ENCODE measurements around the gene KLRD1.
"Not testable (repeated sequence)": the region's sequence is repeated elsewhere in the genome, so short reads cannot be mapped to it uniquely, and the experiment has no call there.

Gene KLRD1

DNA sequence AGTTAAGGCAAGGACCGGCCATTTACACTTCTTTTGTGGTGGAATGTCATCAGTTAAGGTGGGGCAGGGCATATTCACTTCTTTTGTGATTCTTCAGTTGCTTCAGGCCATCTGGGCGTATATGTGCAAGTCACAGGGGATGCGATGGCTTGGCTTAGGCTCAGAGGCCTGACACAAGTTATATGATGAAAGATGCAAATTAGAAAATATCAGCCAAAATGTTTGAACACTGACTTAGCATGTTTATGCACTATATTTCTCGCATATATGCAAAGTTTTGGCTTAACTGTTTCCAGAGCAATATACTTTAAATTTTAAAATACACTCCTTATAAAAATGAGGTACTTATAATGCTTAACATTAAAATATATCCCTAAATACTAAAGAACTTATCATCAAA is 30.8 kb downstream of the KLRD1 start:
- DNase-seq (ENCODE audit: low spot score), result not testable (repeated sequence)

GRCh38 chr12:10339053-10339840 is 31.6 kb downstream of the KLRD1 start:
- DNase-seq (ENCODE audit: low spot score), result no peak

DNA sequence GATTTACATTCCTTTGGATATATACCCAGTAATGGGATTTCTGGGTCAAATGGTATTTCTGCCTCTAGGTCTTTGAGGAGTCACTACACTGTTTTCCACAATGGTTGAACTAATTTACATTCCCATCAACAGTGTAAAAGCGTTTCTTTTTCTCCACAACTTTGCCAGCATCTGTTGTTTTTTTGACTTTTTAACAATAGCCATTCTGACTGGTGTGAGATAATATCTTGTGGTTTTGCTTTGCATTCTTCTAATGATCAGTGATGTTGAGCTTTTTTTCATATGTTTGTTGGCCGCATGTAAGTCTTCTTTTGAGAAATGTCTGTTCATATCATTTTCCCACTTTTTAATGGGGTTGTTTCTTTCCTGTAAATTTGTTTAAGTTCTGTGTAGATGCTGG is 33.3 kb downstream of the KLRD1 start:
- not testable (repeated sequence) for DNase-seq (ENCODE audit: low spot score)

- no peak for DNase-seq (ENCODE audit: low spot score)
Observed at GRCh38 chr12:10341892-10342509, 34.3 kb downstream of the KLRD1 start.

DNA sequence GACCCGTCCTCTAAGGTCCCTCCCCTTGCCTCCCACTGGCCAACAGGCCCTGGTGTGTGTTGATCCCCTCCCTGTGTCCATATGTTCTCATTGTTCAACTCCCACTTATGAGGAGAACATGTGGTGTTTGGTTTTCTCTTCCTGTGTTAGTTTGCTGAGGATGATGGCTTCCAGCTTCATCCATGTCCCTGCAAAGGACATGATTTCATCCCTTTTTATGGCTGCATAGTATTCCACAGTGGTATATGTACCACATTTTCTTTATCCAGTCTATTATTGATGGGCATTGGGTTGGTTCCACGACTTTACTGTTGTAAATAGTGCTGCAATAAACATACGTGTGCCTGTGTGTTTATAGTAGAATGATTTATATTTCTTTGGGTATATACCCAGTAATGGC is 43.8 kb downstream of the KLRD1 start:
- not testable (repeated sequence) for DNase-seq (ENCODE audit: low spot score)

DNA sequence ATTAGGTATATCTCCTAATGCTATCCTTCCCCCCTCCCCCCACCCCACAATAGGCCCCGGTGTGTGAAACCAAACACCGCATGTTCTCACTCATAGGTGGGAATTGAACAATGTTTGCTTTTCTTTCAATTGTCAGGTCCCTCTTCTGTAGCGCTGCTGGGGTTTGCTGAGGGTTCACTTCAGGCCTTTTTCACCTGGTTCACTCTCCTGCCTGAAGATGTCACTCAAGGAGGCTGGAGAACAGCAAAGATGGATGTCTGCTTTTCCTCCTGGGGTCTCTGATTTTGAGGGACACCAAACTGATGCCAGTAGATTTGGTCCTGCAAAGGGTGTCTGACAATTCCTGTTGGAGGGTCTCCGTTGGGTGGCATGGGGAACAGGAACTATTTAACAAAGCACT is 46.4 kb downstream of the KLRD1 start:
- no peak for DNase-seq (ENCODE audit: low spot score)

GRCh38 chr12:10354502-10354901 is 46.8 kb downstream of the KLRD1 start:
- DNase-seq (ENCODE audit: low spot score), result no peak

DNA sequence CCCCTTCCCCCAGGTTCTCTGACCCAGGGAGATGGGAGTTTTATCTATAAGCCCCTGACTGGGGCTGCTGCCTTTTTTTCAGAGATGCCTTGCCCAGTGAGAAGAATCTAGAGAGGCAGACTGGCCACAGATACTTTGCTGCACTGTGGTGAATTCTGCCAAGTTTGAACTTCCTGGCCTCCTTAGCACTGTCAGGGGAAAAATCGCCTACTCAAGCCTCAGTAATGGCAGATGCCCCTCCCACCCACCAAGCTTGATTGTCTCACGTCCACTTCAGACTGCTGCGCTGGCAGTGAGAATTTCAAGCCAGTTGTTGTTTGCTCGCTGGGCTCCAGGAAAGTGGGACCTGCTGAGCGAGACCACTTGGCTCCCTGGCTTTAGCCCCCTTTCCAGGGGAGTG is 50.5 kb downstream of the KLRD1 start:
- DNase-seq (ENCODE audit: low spot score), result no peak

DNA sequence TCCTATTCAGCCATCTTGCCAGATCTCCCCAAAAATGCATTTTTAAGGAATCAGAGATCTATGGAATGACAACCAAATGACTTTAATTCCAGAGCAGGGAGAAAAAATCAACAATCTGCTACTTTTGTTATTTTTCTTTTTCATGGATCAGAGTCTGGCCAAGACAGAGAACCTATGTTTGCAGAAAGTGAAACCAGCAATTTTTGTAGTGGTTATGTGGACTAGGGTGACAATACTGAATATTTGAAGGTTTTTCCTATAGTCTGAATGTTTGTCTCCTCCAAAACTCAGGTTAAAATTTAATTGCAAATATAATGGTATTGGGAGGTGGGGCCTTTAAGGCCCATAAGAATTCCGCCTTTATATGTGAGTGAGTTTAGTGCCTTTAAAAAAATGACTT is 51.3 kb downstream of the KLRD1 start:
- no peak for DNase-seq (ENCODE audit: low spot score)

DNA sequence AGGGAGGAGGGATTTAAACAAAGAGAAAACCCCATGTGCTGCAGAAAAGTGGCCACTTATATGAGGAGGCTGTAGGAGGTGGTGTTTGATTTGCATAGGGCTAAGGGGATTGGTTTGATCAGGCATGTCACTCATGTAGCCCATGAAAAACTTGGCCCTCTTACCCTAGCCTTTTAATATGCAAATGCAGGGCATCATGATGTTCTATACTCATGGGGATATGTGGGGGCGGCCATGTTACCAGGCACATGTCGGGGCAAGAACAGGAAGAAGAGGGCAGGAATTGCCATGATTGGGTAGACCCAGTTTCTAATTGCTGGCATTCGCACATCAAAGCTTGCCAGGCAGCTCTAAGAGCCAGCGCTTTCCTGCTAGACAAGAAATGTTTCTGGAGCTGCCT is 53.4 kb downstream of the KLRD1 start:
- no peak for DNase-seq (ENCODE audit: low spot score)

DNA sequence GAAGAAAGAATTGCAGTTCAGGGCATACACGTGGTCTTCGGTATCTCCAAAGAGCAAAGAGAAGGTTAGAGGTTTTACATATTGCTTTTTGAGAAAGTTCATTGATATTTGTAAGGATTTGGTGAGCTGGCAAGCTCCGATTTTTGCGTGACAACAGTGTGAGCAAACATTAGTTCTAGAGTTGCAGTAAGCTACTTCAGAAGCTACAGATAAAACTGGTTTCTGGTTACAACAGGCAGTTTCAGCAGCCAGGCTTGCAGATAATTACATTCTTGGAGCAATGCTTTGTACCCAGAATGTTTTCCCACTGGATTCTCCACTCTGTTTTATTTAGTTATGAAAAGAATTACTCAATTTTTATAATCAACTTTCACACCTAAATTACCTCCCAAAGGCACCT is 54.0 kb downstream of the KLRD1 start:
- DNase-seq (ENCODE audit: low spot score), result no peak

DNA sequence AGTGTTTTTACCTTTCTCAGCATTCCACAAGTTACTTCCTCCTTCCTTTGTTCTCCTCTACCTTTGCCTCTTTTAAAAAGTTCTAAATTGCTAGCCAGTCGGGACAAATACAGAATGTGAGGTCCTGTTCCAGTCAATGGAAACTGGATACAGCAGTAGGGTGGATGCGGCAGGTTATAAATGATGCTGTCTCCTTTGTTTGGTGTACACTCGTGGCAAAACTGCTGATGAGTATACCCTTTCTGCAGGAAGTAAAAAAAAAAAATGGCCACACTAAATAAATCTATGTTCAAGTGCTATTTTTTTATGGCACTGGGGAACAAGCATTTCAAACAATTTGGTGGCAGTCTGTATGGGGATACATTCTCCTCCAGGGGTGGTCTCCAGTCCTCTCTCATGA is 54.7 kb downstream of the KLRD1 start:
- no peak for DNase-seq (ENCODE audit: low spot score)

GRCh38 chr12:10362828-10363657 is 55.4 kb downstream of the KLRD1 start:
- DNase-seq (ENCODE audit: low spot score), result no peak

- DNase-seq (ENCODE audit: low spot score), result no peak
Observed at GRCh38 chr12:10363658-10363913, 55.9 kb downstream of the KLRD1 start.

- peak; percentile 17 for DNase-seq (ENCODE audit: low spot score)
Observed at GRCh38 chr12:10363914-10364814, 56.5 kb downstream of the KLRD1 start.

DNA sequence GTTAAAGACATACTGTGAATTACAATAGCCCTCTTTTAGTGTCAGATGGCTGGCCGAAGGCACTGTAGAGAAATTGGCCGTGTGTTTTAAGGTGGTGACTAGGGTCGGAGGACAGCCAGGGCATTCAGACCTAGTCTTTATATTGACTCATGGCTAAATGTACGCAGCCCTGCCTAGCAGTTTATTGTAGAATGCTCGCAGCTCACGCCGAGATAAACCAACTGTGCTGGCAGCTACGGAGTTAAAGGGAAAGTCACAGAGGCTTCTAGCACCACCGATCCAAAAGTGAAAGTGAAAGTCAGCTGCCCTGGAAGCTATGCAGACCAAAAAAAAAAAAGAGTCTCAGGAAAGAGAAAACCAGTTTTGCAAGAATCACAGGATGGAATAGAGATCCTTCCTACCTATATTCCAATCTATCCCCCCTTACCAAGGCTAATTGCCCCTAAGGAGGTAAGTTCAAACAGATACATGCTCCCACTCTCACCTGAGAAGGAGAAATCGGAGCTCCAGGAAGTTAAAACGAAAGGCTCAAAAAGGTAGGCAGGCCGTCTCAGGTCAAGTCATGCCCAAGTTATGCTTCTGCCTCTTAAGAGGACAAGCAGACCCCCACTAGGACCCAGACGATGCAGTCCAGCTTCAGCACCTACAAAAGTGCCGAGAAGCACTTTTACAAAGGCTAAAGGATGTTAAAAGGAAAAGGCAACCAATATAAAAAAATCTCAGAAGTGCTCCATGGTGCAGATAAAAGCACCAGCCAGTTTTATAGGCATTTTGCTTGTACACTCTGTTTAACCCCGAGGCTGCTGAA is 57.3 kb downstream of the KLRD1 start:
- DNase-seq (ENCODE audit: low spot score), result peak; percentile 67

- DNase-seq (ENCODE audit: low spot score), result peak; percentile 7
Observed at GRCh38 chr12:10365696-10366405, 58.2 kb downstream of the KLRD1 start.

DNA sequence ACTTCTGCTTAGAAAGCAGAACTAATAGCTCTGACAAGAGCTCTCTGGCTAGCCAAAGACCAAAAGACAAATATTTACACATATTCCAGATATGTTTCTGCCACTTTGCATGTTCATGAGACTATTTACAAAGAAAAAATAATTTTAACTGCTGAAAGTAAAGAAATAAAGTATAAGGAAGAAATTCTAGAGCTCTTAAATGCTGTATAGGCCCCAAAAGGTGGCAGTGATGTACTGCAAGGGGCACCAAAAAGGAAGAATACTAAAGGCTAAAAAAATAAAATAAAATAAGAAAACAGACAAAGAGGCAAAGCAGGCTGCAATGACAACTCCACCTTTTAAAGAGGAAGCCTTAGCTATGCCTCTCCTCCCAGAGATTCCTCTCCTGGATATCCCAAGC is 59.2 kb downstream of the KLRD1 start:
- no peak for DNase-seq (ENCODE audit: low spot score)

DNA sequence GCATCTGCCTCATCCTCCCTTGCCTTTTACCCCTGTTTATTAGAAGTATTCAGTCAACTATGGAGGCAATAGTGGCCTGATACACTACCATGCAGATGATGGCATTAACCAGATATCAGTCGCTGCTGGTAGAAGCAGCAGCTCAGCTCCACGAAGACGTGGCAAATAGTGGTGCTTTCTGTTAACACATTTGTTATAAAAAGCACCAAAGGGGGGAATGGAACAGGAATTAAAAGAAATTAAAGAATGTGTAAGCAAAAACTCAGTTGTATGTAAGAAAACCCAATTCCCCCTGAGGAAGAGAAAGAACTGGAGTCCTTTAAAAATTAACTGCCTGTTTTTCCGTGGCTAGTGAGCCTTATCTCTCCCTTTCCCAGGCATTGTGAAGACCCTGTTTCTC is 60.0 kb downstream of the KLRD1 start:
- not testable (repeated sequence) for DNase-seq (ENCODE audit: low spot score)

Data from AG08396 (cell line).